Mesenchymal stem cell (in vitro differentiated cells and primary cell): ENCODE results near the gene MSMP.

Source experiments
- DNase-seq: peaks from one replicate; pipeline ENCODE4 v3.0.0-alpha.2; 2013
- H2AFZ ChIP-seq: one replicate; pipeline ENCODE4 v1.6.1; 2013; ENCODE audit warnings: low read depth, mild to moderate bottlenecking, control low read depth, inconsistent platforms, low read length, moderate library complexity
- H2AK5ac ChIP-seq: 2 replicates; pipeline ENCODE4 v1.6.1; 2013; ENCODE audit warnings: low read length, moderate library complexity, mild to moderate bottlenecking, inconsistent platforms; ENCODE audit not compliant: severe bottlenecking
- H2BK120ac ChIP-seq: one replicate; pipeline ENCODE4 v1.6.1; 2013; ENCODE audit warnings: low read depth, mild to moderate bottlenecking, inconsistent platforms, low read length, moderate library complexity
- H2BK12ac ChIP-seq, 2 experiments: one replicate each; pipeline ENCODE4 v1.6.1; 2013; ENCODE audit warnings: inconsistent platforms in 2 of 2, low read length in 2 of 2, mild to moderate bottlenecking in 2 of 2, moderate library complexity in 2 of 2, control low read depth in 1 of 2
- H2BK15ac ChIP-seq: one replicate; pipeline ENCODE4 v1.6.1; 2013; ENCODE audit warnings: mild to moderate bottlenecking, low read depth, inconsistent platforms; ENCODE audit not compliant: poor library complexity, severe bottlenecking
- H2BK5ac ChIP-seq: 2 replicates; pipeline ENCODE4 v1.6.1; 2013; ENCODE audit warnings: low read depth, mild to moderate bottlenecking, low read length, control low read depth, inconsistent platforms; ENCODE audit not compliant: poor library complexity, severe bottlenecking
- H3K14ac ChIP-seq, 2 experiments: one replicate each; pipeline ENCODE4 v1.6.1; 2013; ENCODE audit warnings: inconsistent platforms in 2 of 2, low read length in 2 of 2, control low read depth in 1 of 2, mild to moderate bottlenecking in 1 of 2, moderate library complexity in 1 of 2
- H3K18ac ChIP-seq, 2 experiments: one replicate each; pipeline ENCODE4 v1.6.1; 2013; ENCODE audit warnings: inconsistent platforms in 2 of 2, low read length in 2 of 2, control low read depth in 1 of 2, low read depth in 1 of 2, mild to moderate bottlenecking in 1 of 2
- H3K23ac ChIP-seq, 2 experiments: one replicate each; pipeline ENCODE4 v1.6.1; 2013; ENCODE audit warnings: inconsistent platforms in 2 of 2, low read length in 2 of 2, mild to moderate bottlenecking in 2 of 2, moderate library complexity in 2 of 2, control low read depth in 1 of 2
- H3K27ac ChIP-seq: 2 replicates; pipeline ENCODE4 v1.5.1; 2013; ENCODE audit warnings: mild to moderate bottlenecking, moderate library complexity, low read length, control low read depth, inconsistent platforms; ENCODE audit not compliant: poor library complexity, severe bottlenecking
- H3K27me3 ChIP-seq, 2 experiments: 2 replicates each; pipeline versions ENCODE4 v1.6.1 to v1.7.0; 2013; ENCODE audit warnings: low read length in 2 of 2, mild to moderate bottlenecking in 2 of 2, moderate library complexity in 2 of 2, control low read depth in 1 of 2, inconsistent platforms in 1 of 2; ENCODE audit not compliant: control insufficient read depth in 1 of 2, insufficient read depth in 1 of 2
- H3K36me3 ChIP-seq, 2 experiments: 2 replicates each; pipeline versions ENCODE4 v1.6.1 to v1.7.0; 2013; ENCODE audit warnings: low read length in 2 of 2, control low read depth in 1 of 2, inconsistent platforms in 1 of 2, low read depth in 1 of 2, mild to moderate bottlenecking in 1 of 2; ENCODE audit not compliant: insufficient read depth in 2 of 2, control insufficient read depth in 1 of 2
- H3K4ac ChIP-seq, 2 experiments: one replicate each; pipeline ENCODE4 v1.6.1; 2013; ENCODE audit warnings: inconsistent platforms in 2 of 2, low read length in 2 of 2, mild to moderate bottlenecking in 2 of 2, moderate library complexity in 2 of 2, control low read depth in 1 of 2, low read depth in 1 of 2
- H3K4me1 ChIP-seq: 2 replicates; pipeline ENCODE4 v1.6.1; 2013; ENCODE audit warnings: low read depth, low read length, control low read depth; ENCODE audit not compliant: control insufficient read depth, insufficient read depth
- H3K4me2 ChIP-seq: 2 replicates; pipeline ENCODE4 v1.6.1; 2013; ENCODE audit warnings: low read length, mild to moderate bottlenecking, inconsistent platforms; ENCODE audit not compliant: poor library complexity, severe bottlenecking
- H3K4me3 ChIP-seq, 2 experiments: 2 replicates each; pipeline versions ENCODE4 v1.5.1 to v1.7.0; 2013; ENCODE audit warnings: low read length in 2 of 2, mild to moderate bottlenecking in 2 of 2, control low read depth in 1 of 2, low read depth in 1 of 2; ENCODE audit not compliant: insufficient read depth in 1 of 2
- H3K79me1 ChIP-seq: replicated peaks from 2 replicates; pipeline ENCODE4 v1.6.1; 2013; ENCODE audit warnings: mild to moderate bottlenecking, control low read depth, low read length, inconsistent platforms; ENCODE audit not compliant: poor library complexity, severe bottlenecking
- H3K9ac ChIP-seq: 2 replicates; pipeline ENCODE4 v1.7.0; 2013; ENCODE audit warnings: mild to moderate bottlenecking, low read length, moderate library complexity
- H3K9me3 ChIP-seq: 2 replicates; pipeline ENCODE4 v1.7.0; 2013; ENCODE audit warnings: mild to moderate bottlenecking, low read length; ENCODE audit not compliant: control insufficient read depth
- H4K8ac ChIP-seq: one replicate; pipeline ENCODE4 v1.6.1; 2013; ENCODE audit warnings: inconsistent platforms, mild to moderate bottlenecking, low read length, moderate library complexity
- H4K91ac ChIP-seq: one replicate; pipeline ENCODE4 v1.6.1; 2013; ENCODE audit warnings: mild to moderate bottlenecking, low read length, inconsistent platforms
- WGBS: methylation state at CpG from one replicate; pipeline ENCODE4 v1.1.7; 2013; ENCODE audit warnings: mixed read lengths; 5-methylcytosine and 5-hydroxymethylcytosine counted together

MSMP gene

GRCh38 chr9:35712762-35713400 lies 41.2 kb downstream of the MSMP start:
- Histone ChIP-seq H3K4me3 (no peak overlapping the region), H3K14ac (no peak overlapping the region), H3K4me1 (peaks cover 7% of the 10 kb centered on the region), H2BK5ac (no peak overlapping the region), H2AFZ (no peak overlapping the region), H3K9ac (no peak overlapping the region), H3K27me3 (no peaks in the 10 kb centered on the region), H2AK5ac (no peak overlapping the region), H3K27ac (no peak overlapping the region), H3K79me1 (peaks cover 48% of the 10 kb centered on the region), H4K8ac (no peak overlapping the region), H4K91ac (no peak overlapping the region), H3K4me2 (no peak overlapping the region), H3K4ac (no peak overlapping the region), H2BK12ac (no peak overlapping the region), H3K36me3 (peaks cover 74 to 94% of the 10 kb centered on the region in 2 experiments), H3K23ac (no peak overlapping the region), H3K18ac (no peak overlapping the region), H2BK120ac (no peak overlapping the region), H3K9me3 (no peaks in the 10 kb centered on the region), H2BK15ac (no peak overlapping the region)
- no peak for DNase-seq
- 95% methylated on average over 10 of the region's 11 CpGs for WGBS

GRCh38 chr9:35711501-35712428 lies 42.3 kb downstream of the MSMP start:
- Histone ChIP-seq H3K9ac (no peak overlapping the region), H2AK5ac (no peak overlapping the region), H4K8ac (no peak overlapping the region), H3K4me1 (peaks cover 4% of the 10 kb centered on the region), H2BK5ac (no peak overlapping the region), H3K14ac (no peak overlapping the region), H3K36me3 (peaks cover 74 to 94% of the 10 kb centered on the region in 2 experiments), H3K4me2 (no peak overlapping the region), H2BK120ac (no peak overlapping the region), H3K4ac (no peak overlapping the region), H4K91ac (no peak overlapping the region), H3K23ac (no peak overlapping the region), H3K18ac (no peak overlapping the region), H3K27ac (no peak overlapping the region), H2BK15ac (no peak overlapping the region), H2AFZ (no peak overlapping the region), H3K79me1 (peaks cover 48% of the 10 kb centered on the region), H2BK12ac (no peak overlapping the region), H3K4me3 (no peak overlapping the region), H3K9me3 (no peaks in the 10 kb centered on the region), H3K27me3 (no peaks in the 10 kb centered on the region)
- 97% methylated on average over 21 of the region's 21 CpGs for WGBS
- no peak for DNase-seq

- H3K23ac ChIP-seq: no peak overlapping the region
- no peaks in the 10 kb centered on the region for H3K9me3 ChIP-seq
- H2AK5ac ChIP-seq: no peak overlapping the region
- no peak overlapping the region for H2BK15ac ChIP-seq
- H3K79me1 ChIP-seq: peaks cover 56% of the 10 kb centered on the region
- H4K91ac ChIP-seq: no peak overlapping the region
- no peak overlapping the region for H2BK12ac ChIP-seq
- no peak overlapping the region for H2BK120ac ChIP-seq
- H3K27ac ChIP-seq: no peak overlapping the region
- peaks cover 76 to 94% of the 10 kb centered on the region in 2 experiments for H3K36me3 ChIP-seq
- H3K27me3 ChIP-seq: no peaks in the 10 kb centered on the region
- peaks cover 4% of the 10 kb centered on the region for H3K4me1 ChIP-seq
- 95% methylated on average over 7 of the region's 7 CpGs for WGBS
- H3K14ac ChIP-seq: no peak overlapping the region
- no peak overlapping the region for H3K9ac ChIP-seq
- no peak overlapping the region for H3K18ac ChIP-seq
- no peak overlapping the region for H4K8ac ChIP-seq
- no peak overlapping the region for H2AFZ ChIP-seq
- DNase-seq: no peak
- no peak overlapping the region for H3K4ac ChIP-seq
- no peak overlapping the region for H3K4me3 ChIP-seq
- H2BK5ac ChIP-seq: no peak overlapping the region
- no peak overlapping the region for H3K4me2 ChIP-seq
Measured at GRCh38 chr9:35710818-35711500, 43.1 kb downstream of the MSMP start.

- WGBS: 98% methylated on average over 4 of the region's 4 CpGs
- H2BK5ac ChIP-seq: no peak overlapping the region
Measured at GRCh38 chr9:35708146-35708545, 45.9 kb downstream of the MSMP start.

More at GRCh38 chr9:35708146-35708545, 45.9 kb downstream of the MSMP start:
- no peak overlapping the region for H3K14ac ChIP-seq
- no peak overlapping the region for H2BK12ac ChIP-seq
- H3K4ac ChIP-seq: no peak overlapping the region
- no peak overlapping the region for H3K4me2 ChIP-seq
- H3K27ac ChIP-seq: no peak overlapping the region
- no peak overlapping the region for H4K91ac ChIP-seq
- no peak overlapping the region for H2AFZ ChIP-seq
- no peaks in the 10 kb centered on the region for H3K4me1 ChIP-seq
- H3K27me3 ChIP-seq: no peaks in the 10 kb centered on the region
- H4K8ac ChIP-seq: no peak overlapping the region
- H2AK5ac ChIP-seq: no peak overlapping the region
- no peaks in the 10 kb centered on the region for H3K9me3 ChIP-seq
- no peak overlapping the region for H3K9ac ChIP-seq
- H3K18ac ChIP-seq: no peak overlapping the region
- H3K36me3 ChIP-seq: peaks cover 83 to 94% of the 10 kb centered on the region in 2 experiments
- H2BK15ac ChIP-seq: no peak overlapping the region
- H2BK120ac ChIP-seq: no peak overlapping the region
- no peak for DNase-seq
- H3K79me1 ChIP-seq: peaks cover 61% of the 10 kb centered on the region
- H3K23ac ChIP-seq: no peak overlapping the region
- no peak overlapping the region for H3K4me3 ChIP-seq
